H9 (cell line): ENCODE data around the gene SPINK1. TPM values are rescaled to one million over a fixed set of nuclear protein-coding genes. Genes with fewer than 3 reads are reported as not detected.

Experiments
- DNase-seq: peaks from one replicate; pipeline ENCODE4 v3.0.0-alpha.2; 2017
- H2AFZ ChIP-seq: one replicate; pipeline ENCODE4 v1.6.1; 2013; ENCODE audit warnings: mild to moderate bottlenecking, low read length, control low read depth, moderate library complexity
- H2AK5ac ChIP-seq: 2 replicates; pipeline ENCODE4 v1.6.1; 2013; ENCODE audit warnings: low read length, control low read depth, mixed read lengths; ENCODE audit not compliant: insufficient read length
- H2BK120ac ChIP-seq: one replicate; pipeline ENCODE4 v1.6.1; 2013; ENCODE audit warnings: low read depth, mild to moderate bottlenecking, low read length, control low read depth, inconsistent platforms; ENCODE audit not compliant: poor library complexity, severe bottlenecking
- H2BK12ac ChIP-seq: 2 replicates; pipeline ENCODE4 v1.6.1; 2013; ENCODE audit warnings: low read length, control low read depth, mixed read lengths, low read depth; ENCODE audit not compliant: insufficient read length
- H2BK15ac ChIP-seq: 2 replicates; pipeline ENCODE4 v1.6.1; 2013; ENCODE audit warnings: low read depth, low read length, control low read depth
- H2BK20ac ChIP-seq: one replicate; pipeline ENCODE4 v1.6.1; 2013; ENCODE audit warnings: low read depth, mild to moderate bottlenecking, low read length, control low read depth, inconsistent platforms; ENCODE audit not compliant: poor library complexity, severe bottlenecking
- H2BK5ac ChIP-seq: 2 replicates; pipeline ENCODE4 v1.6.1; 2013; ENCODE audit warnings: low read length, control low read depth, mixed read lengths; ENCODE audit not compliant: insufficient read length
- H3K14ac ChIP-seq: 2 replicates; pipeline ENCODE4 v1.6.1; 2013; ENCODE audit warnings: low read length, control low read depth; ENCODE audit not compliant: insufficient read depth
- H3K18ac ChIP-seq: 2 replicates; pipeline ENCODE4 v1.6.1; 2013; ENCODE audit warnings: low read depth, mild to moderate bottlenecking, mixed read lengths, low read length, control low read depth; ENCODE audit not compliant: insufficient read length
- H3K23ac ChIP-seq: 2 replicates; pipeline ENCODE4 v1.6.1; 2013; ENCODE audit warnings: low read length, control low read depth, mixed read lengths, low read depth; ENCODE audit not compliant: insufficient read length
- H3K23me2 ChIP-seq: 2 replicates; pipeline ENCODE4 v1.6.1; 2013; ENCODE audit warnings: low read depth, mild to moderate bottlenecking, mixed read lengths, low read length, control low read depth; ENCODE audit not compliant: insufficient read length, poor library complexity, severe bottlenecking
- H3K27ac ChIP-seq: 2 replicates; pipeline ENCODE4 v1.5.1; 2013; ENCODE audit warnings: low read length, control low read depth, mixed read lengths, low read depth; ENCODE audit not compliant: insufficient read length
- H3K27me3 ChIP-seq: 2 replicates; pipeline ENCODE4 v1.6.1; 2013; ENCODE audit warnings: low read length, control low read depth, inconsistent platforms; ENCODE audit not compliant: insufficient read depth
- H3K4ac ChIP-seq: 2 replicates; pipeline ENCODE4 v1.6.1; 2013; ENCODE audit warnings: low read depth, mild to moderate bottlenecking, control low read depth, inconsistent platforms, low read length, moderate library complexity
- H3K4me1 ChIP-seq: 2 replicates; pipeline ENCODE4 v1.6.1; 2013; ENCODE audit warnings: low read length, control low read depth, inconsistent platforms; ENCODE audit not compliant: insufficient read depth
- H3K4me2 ChIP-seq: 2 replicates; pipeline ENCODE4 v1.6.1; 2013; ENCODE audit warnings: low read length, control low read depth, mixed read lengths; ENCODE audit not compliant: insufficient read length, insufficient read depth
- H3K56ac ChIP-seq: 2 replicates; pipeline ENCODE4 v1.6.1; 2013; ENCODE audit warnings: low read depth, mild to moderate bottlenecking, mixed read lengths, low read length, control low read depth; ENCODE audit not compliant: insufficient read length
- H3K79me1 ChIP-seq: 2 replicates; pipeline ENCODE4 v1.6.1; 2013; ENCODE audit warnings: low read depth, mild to moderate bottlenecking, moderate library complexity, low read length, control low read depth, inconsistent platforms; ENCODE audit not compliant: insufficient read depth, poor library complexity, severe bottlenecking
- H3K79me2 ChIP-seq: 2 replicates; pipeline ENCODE4 v1.6.1; 2013; ENCODE audit warnings: low read length, control low read depth, inconsistent platforms; ENCODE audit not compliant: insufficient read depth
- H3K9ac ChIP-seq: 2 replicates; pipeline ENCODE4 v1.6.1; 2013; ENCODE audit warnings: low read length, control low read depth, mixed read lengths; ENCODE audit not compliant: insufficient read length; ENCODE audit errors: extremely low read depth
- H3K9me3 ChIP-seq: one replicate; pipeline ENCODE4 v1.6.1; 2013; ENCODE audit warnings: low read depth, low read length, inconsistent platforms; ENCODE audit not compliant: control insufficient read depth
- H3T11ph ChIP-seq: one replicate; pipeline ENCODE4 v1.6.1; 2013; ENCODE audit warnings: mild to moderate bottlenecking, low read length, control low read depth, inconsistent platforms
- H4K20me1 ChIP-seq: one replicate; pipeline ENCODE4 v1.6.1; 2013; ENCODE audit not compliant: control insufficient read depth, insufficient read length, insufficient read depth
- H4K5ac ChIP-seq: 2 replicates; pipeline ENCODE4 v1.6.1; 2013; ENCODE audit warnings: low read depth, mild to moderate bottlenecking, mixed read lengths, low read length, control low read depth; ENCODE audit not compliant: insufficient read length
- H4K8ac ChIP-seq: replicated peaks from 2 replicates; pipeline ENCODE4 v1.6.1; 2013; ENCODE audit warnings: low read length, control low read depth, mixed read lengths, low read depth; ENCODE audit not compliant: insufficient read length
- H4K91ac ChIP-seq: 2 replicates; pipeline ENCODE4 v1.6.1; 2013; ENCODE audit warnings: low read depth, mild to moderate bottlenecking, moderate library complexity, mixed read lengths, low read length, control low read depth; ENCODE audit not compliant: insufficient read length
- H3K27ac Mint-ChIP-seq, 3 experiments: 2 replicates in 2 of 3; 3 replicates in 1 of 3; pipeline ENCODE4 v1.8.0; 2020 to 2021; ENCODE audit warnings: mixed read lengths in 3 of 3, mild to moderate bottlenecking in 1 of 3, moderate library complexity in 1 of 3
- H3K27me3 Mint-ChIP-seq: 2 replicates; pipeline ENCODE4 v1.8.0; 2021; ENCODE audit warnings: low read depth, mild to moderate bottlenecking, moderate library complexity, mixed read lengths
- H3K36me3 Mint-ChIP-seq, 3 experiments: 2 replicates in 2 of 3; 3 replicates in 1 of 3; pipeline ENCODE4 v1.8.0; 2020 to 2021; ENCODE audit warnings: low read depth in 3 of 3, mixed read lengths in 3 of 3; ENCODE audit not compliant: insufficient read depth in 1 of 3
- H3K4me1 Mint-ChIP-seq, 2 experiments: 2 replicates each; pipeline ENCODE4 v1.8.0; 2020; ENCODE audit warnings: mixed read lengths in 2 of 2
- H3K4me3 Mint-ChIP-seq, 2 experiments: 2 replicates in 1 of 2; 3 replicates in 1 of 2; pipeline ENCODE4 v1.8.0; 2020 to 2021; ENCODE audit warnings: mild to moderate bottlenecking in 2 of 2, mixed read lengths in 2 of 2, moderate library complexity in 1 of 2
- H3K9me3 Mint-ChIP-seq, 2 experiments: 2 replicates in 1 of 2; 3 replicates in 1 of 2; pipeline ENCODE4 v1.8.0; 2020; ENCODE audit warnings: mild to moderate bottlenecking in 2 of 2, mixed read lengths in 2 of 2, moderate library complexity in 1 of 2
- WGBS: extraction: QIAGEN DNeasy Blood & Tissue Kit; methylation state at CpG from one replicate; pipeline ENCODE4 v1.1.7; 2013; ENCODE audit warnings: missing lambda C conversion rate, low lambda C conversion rate, mixed read lengths; ENCODE audit not compliant: insufficient read length; ENCODE audit errors: extremely low coverage; 5-methylcytosine and 5-hydroxymethylcytosine counted together
- total RNA-seq: library from RNA; stranded (reverse); gene quantifications from 2 replicates; pipeline ENCODE4 v1.2.1, GENCODE V29; 2021
- TF ChIP-seq, protein P1 (sequence below): fragments of 200-600 bp; sonication (generic); conservative IDR thresholded peaks from 3 replicates; pipeline ENCODE4 v1.8.0; 2021; ENCODE audit warnings: antibody characterized with exemption, mild to moderate bottlenecking

SPINK1 gene
- total RNA-seq, 1 experiment from 2014 or later: 3.1 TPM

DNA sequence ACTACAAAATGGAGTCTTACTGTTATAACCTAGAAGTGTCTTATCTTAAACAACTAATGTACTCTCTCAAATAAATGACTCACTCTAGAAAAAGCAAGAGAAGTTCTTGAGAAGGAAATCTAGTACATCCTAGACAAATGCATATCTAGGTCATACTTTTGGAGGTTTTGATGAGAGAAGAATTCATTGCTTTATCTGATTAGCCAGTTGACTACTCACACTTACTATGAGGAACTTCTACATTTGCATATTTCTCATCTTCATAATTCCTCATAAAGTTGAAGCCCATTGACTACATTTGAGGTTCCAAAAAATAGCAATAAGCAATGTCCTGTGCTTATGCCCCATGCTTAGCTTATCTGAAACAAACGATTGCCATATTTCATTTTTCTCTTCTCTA lies 51.8 kb downstream of the SPINK1 start:
- Histone ChIP-seq H2AFZ (no peak overlapping the region), H3K4me2 (no peak overlapping the region), H3K56ac (no peak overlapping the region), H3K9me3 (no peaks in the 10 kb centered on the region), H3K4me1 (no peaks in the 10 kb centered on the region), H2BK120ac (no peak overlapping the region), H3K14ac (no peak overlapping the region), H3K79me1 (peaks cover 2% of the 10 kb centered on the region), H2BK5ac (no peak overlapping the region), H3K9ac (no peak overlapping the region), H3K79me2 (peaks cover 2% of the 10 kb centered on the region; the same call in 1 of the 2 replicates), H3K27ac (no peak overlapping the region), H3K23ac (no peak overlapping the region), H4K5ac (no peak overlapping the region), H3K27me3 (no peaks in the 10 kb centered on the region), H2BK20ac (no peak overlapping the region), H2BK15ac (no peak overlapping the region), H3K23me2 (peaks cover 8% of the 10 kb centered on the region), H2AK5ac (no peak overlapping the region), H4K91ac (no peak overlapping the region), H3K4ac (no peak overlapping the region), H4K20me1 (peaks cover 2% of the 10 kb centered on the region), H4K8ac (no peak overlapping the region), H3T11ph (no peak overlapping the region), H2BK12ac (no peak overlapping the region), H3K18ac (no peak overlapping the region)
- TF ChIP-seq, protein P1, sequence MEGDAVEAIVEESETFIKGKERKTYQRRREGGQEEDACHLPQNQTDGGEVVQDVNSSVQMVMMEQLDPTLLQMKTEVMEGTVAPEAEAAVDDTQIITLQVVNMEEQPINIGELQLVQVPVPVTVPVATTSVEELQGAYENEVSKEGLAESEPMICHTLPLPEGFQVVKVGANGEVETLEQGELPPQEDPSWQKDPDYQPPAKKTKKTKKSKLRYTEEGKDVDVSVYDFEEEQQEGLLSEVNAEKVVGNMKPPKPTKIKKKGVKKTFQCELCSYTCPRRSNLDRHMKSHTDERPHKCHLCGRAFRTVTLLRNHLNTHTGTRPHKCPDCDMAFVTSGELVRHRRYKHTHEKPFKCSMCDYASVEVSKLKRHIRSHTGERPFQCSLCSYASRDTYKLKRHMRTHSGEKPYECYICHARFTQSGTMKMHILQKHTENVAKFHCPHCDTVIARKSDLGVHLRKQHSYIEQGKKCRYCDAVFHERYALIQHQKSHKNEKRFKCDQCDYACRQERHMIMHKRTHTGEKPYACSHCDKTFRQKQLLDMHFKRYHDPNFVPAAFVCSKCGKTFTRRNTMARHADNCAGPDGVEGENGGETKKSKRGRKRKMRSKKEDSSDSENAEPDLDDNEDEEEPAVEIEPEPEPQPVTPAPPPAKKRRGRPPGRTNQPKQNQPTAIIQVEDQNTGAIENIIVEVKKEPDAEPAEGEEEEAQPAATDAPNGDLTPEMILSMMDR: no peak
- peaks cover 14 to 16% of the 10 kb centered on the region in 2 experiments for H3K9me3 Mint-ChIP-seq
- H3K27ac Mint-ChIP-seq: peak overlapping the region in 2 of 3 experiments; percentile 27 to 93; a peak in 4 of 7 replicates
- peaks cover 44% of the 10 kb centered on the region in 2 experiments for H3K4me1 Mint-ChIP-seq
- H3K27me3 Mint-ChIP-seq: no peaks in the 10 kb centered on the region
- H3K4me3 Mint-ChIP-seq: peak overlapping the region in 1 of 2 experiments; percentile 92; a peak in 3 of 5 replicates
- no peak for DNase-seq
- peaks cover 6 to 19% (median 18%) of the 10 kb centered on the region in 3 experiments for H3K36me3 Mint-ChIP-seq
- no CpG with 5 or more reads among the region's 1 CpG for WGBS
